Measurements from ENCODE around the gene TYMS. TPM values are rescaled to one million over a fixed set of nuclear protein-coding genes. Genes with fewer than 3 reads are reported as not detected.

The TYMS gene
- total and polyA plus RNA-seq, 10 donors: 4.4 to 24.7 (median 14.4) TPM

DNA sequence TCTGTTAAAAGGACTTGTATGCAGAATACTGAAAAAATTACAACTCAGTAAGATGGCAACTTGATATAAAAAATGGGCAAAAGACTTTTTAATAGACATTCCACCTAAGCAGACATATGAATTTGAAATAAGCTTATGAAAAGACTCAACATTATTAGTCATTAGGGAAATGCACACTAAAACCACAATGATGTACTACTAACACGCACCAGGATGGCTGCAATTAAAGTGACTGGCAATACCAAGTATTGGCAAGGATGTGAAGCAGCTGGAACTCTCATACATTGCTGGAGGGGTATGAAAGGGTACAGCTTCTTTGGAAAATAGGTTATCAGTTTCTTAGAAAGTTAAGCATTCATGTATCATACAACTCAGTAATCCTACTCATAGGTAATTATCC is 58.2 kb downstream of the TYMS start:
- no peak for DNase-seq
- Histone ChIP-seq H3K9me3 (peaks cover 0 to 12% (median 0%) of the 10 kb centered on the region in 8 donors), H3K4me3 (no peak overlapping the region), H3K36me3 (peaks cover 0 to 6% (median 0%) of the 10 kb centered on the region in 6 donors), H3K27me3 (replicated peaks in 1 of 7) (peaks cover 0 to 14% (median 0%) of the 10 kb centered on the region in 7 donors), H3K4me1 (peaks cover 0 to 21% (median 13%) of the 10 kb centered on the region in 6 donors), H3K27ac (no peak overlapping the region)
- intact Hi-C loops (cut with DNase I; ENCODE audit: low total_unique reads): no loop called here
- 45 to 80% (median 55%) methylated on average over 1 of the region's 1 CpG for WGBS, 5 donors
- TF ChIP-seq POLR2AphosphoS5 (IDR thresholded peaks at IDR 0.05): no peak
- TF ChIP-seq, protein P1, sequence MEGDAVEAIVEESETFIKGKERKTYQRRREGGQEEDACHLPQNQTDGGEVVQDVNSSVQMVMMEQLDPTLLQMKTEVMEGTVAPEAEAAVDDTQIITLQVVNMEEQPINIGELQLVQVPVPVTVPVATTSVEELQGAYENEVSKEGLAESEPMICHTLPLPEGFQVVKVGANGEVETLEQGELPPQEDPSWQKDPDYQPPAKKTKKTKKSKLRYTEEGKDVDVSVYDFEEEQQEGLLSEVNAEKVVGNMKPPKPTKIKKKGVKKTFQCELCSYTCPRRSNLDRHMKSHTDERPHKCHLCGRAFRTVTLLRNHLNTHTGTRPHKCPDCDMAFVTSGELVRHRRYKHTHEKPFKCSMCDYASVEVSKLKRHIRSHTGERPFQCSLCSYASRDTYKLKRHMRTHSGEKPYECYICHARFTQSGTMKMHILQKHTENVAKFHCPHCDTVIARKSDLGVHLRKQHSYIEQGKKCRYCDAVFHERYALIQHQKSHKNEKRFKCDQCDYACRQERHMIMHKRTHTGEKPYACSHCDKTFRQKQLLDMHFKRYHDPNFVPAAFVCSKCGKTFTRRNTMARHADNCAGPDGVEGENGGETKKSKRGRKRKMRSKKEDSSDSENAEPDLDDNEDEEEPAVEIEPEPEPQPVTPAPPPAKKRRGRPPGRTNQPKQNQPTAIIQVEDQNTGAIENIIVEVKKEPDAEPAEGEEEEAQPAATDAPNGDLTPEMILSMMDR (IDR thresholded peaks at IDR 0.05 in 8 of 11, conservative IDR thresholded peaks at IDR 0.05 in 3 of 11): no peak
- no peak for TF ChIP-seq POLR2A (IDR thresholded peaks at IDR 0.05)

DNA sequence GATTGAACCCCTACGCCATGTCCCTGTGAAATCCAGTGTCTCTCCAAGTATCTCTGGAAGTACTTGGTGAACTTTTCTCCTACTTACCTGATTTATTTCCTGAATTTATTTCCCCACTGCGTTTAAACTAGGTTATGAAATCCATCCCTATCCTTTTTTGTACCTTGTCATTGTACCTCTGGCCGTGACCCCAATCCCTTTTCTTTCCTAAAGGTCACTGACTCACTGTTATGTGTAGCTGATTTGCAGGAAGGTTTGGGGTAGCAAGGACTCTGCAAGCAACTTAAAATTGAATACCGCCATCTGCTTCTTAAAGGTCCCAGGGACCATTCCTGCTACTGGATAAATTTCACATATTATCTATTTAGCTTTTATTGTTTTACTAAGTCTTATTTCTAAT is 59.5 kb downstream of the TYMS start:
- intact Hi-C loops (cut with DNase I; ENCODE audit: low total_unique reads): no loop called here

More for the DNA sequence above, 59.5 kb downstream of the TYMS start:
- WGBS, 5 donors: 79 to 90% (median 89%) methylated on average over 4 of the region's 4 CpGs
- H3K27ac ChIP-seq: no peak overlapping the region
- no peak overlapping the region for H3K4me3 ChIP-seq
- H3K36me3 ChIP-seq: peaks cover 0 to 6% (median 0%) of the 10 kb centered on the region in 6 donors
- no peak for TF ChIP-seq POLR2A (IDR thresholded peaks at IDR 0.05)
- TF ChIP-seq, protein P1 (IDR thresholded peaks at IDR 0.05 in 8 of 11, conservative IDR thresholded peaks at IDR 0.05 in 3 of 11): no peak
- TF ChIP-seq POLR2AphosphoS5 (IDR thresholded peaks at IDR 0.05): no peak
- peaks cover 0 to 10% (median 0%) of the 10 kb centered on the region in 7 donors for H3K27me3 ChIP-seq (replicated peaks in 1 of 7)
- peaks cover 0 to 8% (median under 1%) of the 10 kb centered on the region in 6 donors for H3K4me1 ChIP-seq
- H3K9me3 ChIP-seq: peaks cover 0 to 12% (median 0%) of the 10 kb centered on the region in 8 donors
- no peak for DNase-seq

Other genes with a start within 250 kb of the TYMS start
- gene COLEC12, start 157.0 kb upstream of the TYMS start, total RNA-seq: 1 to 10 TPM in 5 of 7 donors, under 1 TPM in 2; 0.37 to 4.5 (median 1.7) TPM
- under 1 TPM; 0.13 to 0.53 (median 0.20) TPM for gene COLEC12, start 157.0 kb upstream of the TYMS start, polyA plus RNA-seq
- not detected for gene CETN1, start 77.3 kb upstream of the TYMS start, total RNA-seq
- not detected for gene CETN1, start 77.3 kb upstream of the TYMS start, polyA plus RNA-seq
- 1 to 10 TPM in 1 of 7 donors, under 1 TPM in 1, not detected in 5; 0.61 to 5.1 TPM for gene CLUL1, start 60.7 kb upstream of the TYMS start, total RNA-seq
- not detected for gene CLUL1, start 60.7 kb upstream of the TYMS start, polyA plus RNA-seq
- gene ENOSF1, start 55.0 kb downstream of the TYMS start, total RNA-seq: 100 to 1,000 TPM in 2 of 7 donors, 10 to 100 TPM in 5; 37.9 to 125 (median 76.8) TPM
- gene ENOSF1, start 55.0 kb downstream of the TYMS start, polyA plus RNA-seq: 10 to 100 TPM; 28.2 to 45.7 (median 37.2) TPM
- 100 to 1,000 TPM in 2 of 7 donors, 10 to 100 TPM in 5; 52.1 to 128 (median 97.1) TPM for gene YES1, start 154.6 kb downstream of the TYMS start, total RNA-seq
- 10 to 100 TPM in 1 of 3 donors, 1 to 10 TPM in 2; 8.4 to 24.2 (median 9.3) TPM for gene YES1, start 154.6 kb downstream of the TYMS start, polyA plus RNA-seq
- under 1 TPM in 3 of 7 donors, not detected in 4; 0.34 to 0.82 (median 0.51) TPM for gene ADCYAP1, start 247.2 kb downstream of the TYMS start, total RNA-seq
- under 1 TPM in 2 of 3 donors, not detected in 1; 0.02 to 0.19 TPM for gene ADCYAP1, start 247.2 kb downstream of the TYMS start, polyA plus RNA-seq